ENCODE data around the gene BTBD6. TPM values are rescaled to one million over a fixed set of nuclear protein-coding genes. Genes with fewer than 3 reads are reported as not detected.

BTBD6 gene
- total RNA-seq, 2 experiments from 2014 or later = 49.6 to 51.3 TPM

GRCh38 chr14:105228562-105228961 lies 19.8 kb upstream of the BTBD6 start:
- Mint-ChIP-seq H3K9me3 (no peaks in the 10 kb centered on the region), H3K27me3 (no peaks in the 10 kb centered on the region), H3K4me1 (no peaks in the 10 kb centered on the region), H3K4me3 (no peak overlapping the region), H3K27ac (no peak overlapping the region), H3K36me3 (peaks cover 8% of the 10 kb centered on the region)
- no peak for DNase-seq
- POLR2A ChIA-PET = no interaction called here
- ATAC-seq (ENCODE audit: low read depth) = no peak

- ATAC-seq (ENCODE audit: low read depth) (no peak), DNase-seq (no peak)
- POLR2A ChIA-PET = no interaction called here
- Mint-ChIP-seq H3K4me1 (no peaks in the 10 kb centered on the region), H3K27me3 (no peaks in the 10 kb centered on the region), H3K27ac (no peak overlapping the region), H3K36me3 (peaks cover 8% of the 10 kb centered on the region), H3K4me3 (no peak overlapping the region), H3K9me3 (no peaks in the 10 kb centered on the region)
These were observed 19.2 kb upstream of the BTBD6 start for GRCh38 chr14:105229099-105229655.

GRCh38 chr14:105240811-105241576 lies 7.3 kb upstream of the BTBD6 start:
- peaks cover 9% of the 10 kb centered on the region for H3K36me3 Mint-ChIP-seq
- no peak overlapping the region for H3K4me3 Mint-ChIP-seq
- no peak for ATAC-seq (ENCODE audit: low read depth)

GRCh38 chr14:105241641-105242040 lies 6.7 kb upstream of the BTBD6 start:
- H3K36me3 Mint-ChIP-seq = peaks cover 9% of the 10 kb centered on the region
- ATAC-seq (ENCODE audit: low read depth) (no peak), DNase-seq (no peak)
- POLR2A ChIA-PET = no interaction called here
- H3K4me1 Mint-ChIP-seq = peaks cover 6% of the 10 kb centered on the region
- H3K27ac Mint-ChIP-seq = no peak overlapping the region
- no peaks in the 10 kb centered on the region for H3K27me3 Mint-ChIP-seq
- H3K9me3 Mint-ChIP-seq = no peaks in the 10 kb centered on the region
- no peak overlapping the region for H3K4me3 Mint-ChIP-seq

More at GRCh38 chr14:105240811-105241576, 7.3 kb upstream of the BTBD6 start:
- Mint-ChIP-seq H3K27me3 (no peaks in the 10 kb centered on the region), H3K4me1 (peaks cover 6% of the 10 kb centered on the region), H3K9me3 (no peaks in the 10 kb centered on the region), H3K27ac (no peak overlapping the region)
- no peak for DNase-seq
- POLR2A ChIA-PET = no interaction called here

- H3K27ac Mint-ChIP-seq = no peak overlapping the region
- peaks cover 9% of the 10 kb centered on the region for H3K36me3 Mint-ChIP-seq
- H3K9me3 Mint-ChIP-seq = no peaks in the 10 kb centered on the region
- POLR2A ChIA-PET = no interaction called here
- DNase-seq (no peak), ATAC-seq (ENCODE audit: low read depth) (no peak)
- no peak overlapping the region for H3K4me3 Mint-ChIP-seq
- no peaks in the 10 kb centered on the region for H3K27me3 Mint-ChIP-seq
- H3K4me1 Mint-ChIP-seq = peaks cover 14% of the 10 kb centered on the region
These were observed 4.0 kb upstream of the BTBD6 start for GRCh38 chr14:105244334-105244733.

GRCh38 chr14:105247026-105247425 lies 1.3 kb upstream of the BTBD6 start:
- POLR2A ChIA-PET = interaction anchor here (3.2 kb wide), 1 partner anchor 53 kb away, joined by 16 read pairs; the partner anchor contains the start of gene BRF1
- H3K4me1 Mint-ChIP-seq = peaks cover 32% of the 10 kb centered on the region
- H3K27ac Mint-ChIP-seq = no peak overlapping the region

GRCh38 chr14:105247715-105248367 lies 492 bp upstream of the BTBD6 start:
- H3K4me3 Mint-ChIP-seq = peak overlapping the region; percentile 82
- H3K27me3 Mint-ChIP-seq = no peaks in the 10 kb centered on the region
- peaks cover 32% of the 10 kb centered on the region for H3K4me1 Mint-ChIP-seq
- no peaks in the 10 kb centered on the region for H3K9me3 Mint-ChIP-seq
- POLR2A ChIA-PET = interaction anchor here (0.8 to 3.2 kb wide), 12 partner anchors 11 to 244 kb away, joined by 3 to 16 read pairs (median 3); partner anchors contain the start of genes BRF1 and PACS2
- H3K27ac Mint-ChIP-seq = peak overlapping the region; percentile 78
- ATAC-seq (ENCODE audit: low read depth) = no peak
- peak; percentile 42 for DNase-seq
- H3K36me3 Mint-ChIP-seq = peaks cover 18% of the 10 kb centered on the region

More at GRCh38 chr14:105247026-105247425, 1.3 kb upstream of the BTBD6 start:
- Mint-ChIP-seq H3K9me3 (no peaks in the 10 kb centered on the region), H3K4me3 (no peak overlapping the region), H3K27me3 (no peaks in the 10 kb centered on the region), H3K36me3 (peaks cover 18% of the 10 kb centered on the region)
- DNase-seq = no peak
- no peak for ATAC-seq (ENCODE audit: low read depth)

GRCh38 chr14:105249182-105250007 lies 1.1 kb downstream of the BTBD6 start:
- no peak for ATAC-seq (ENCODE audit: low read depth)
- H3K27me3 Mint-ChIP-seq = no peaks in the 10 kb centered on the region
- no peak for DNase-seq
- peaks cover 30% of the 10 kb centered on the region for H3K4me1 Mint-ChIP-seq
- POLR2A ChIA-PET = interaction anchor here (1.1 to 3.2 kb wide), 4 partner anchors 51 to 188 kb away, joined by 3 to 16 read pairs (median 3); partner anchors contain the start of genes BRF1 and PACS2
- peaks cover 19% of the 10 kb centered on the region for H3K36me3 Mint-ChIP-seq
- H3K9me3 Mint-ChIP-seq = no peaks in the 10 kb centered on the region
- H3K27ac Mint-ChIP-seq = peak overlapping the region; percentile 82
- peak overlapping the region; percentile 77 for H3K4me3 Mint-ChIP-seq

- ATAC-seq (ENCODE audit: low read depth) = no peak
- no peaks in the 10 kb centered on the region for H3K27me3 Mint-ChIP-seq
- H3K36me3 Mint-ChIP-seq = peaks cover 17% of the 10 kb centered on the region
- POLR2A ChIA-PET = interaction anchor here (3.2 kb wide), 1 partner anchor 50 kb away, joined by 16 read pairs; the partner anchor contains the start of gene BRF1
- H3K4me1 Mint-ChIP-seq = peaks cover 29% of the 10 kb centered on the region
- no peak overlapping the region for H3K4me3 Mint-ChIP-seq
- no peak for DNase-seq
- peak overlapping the region; percentile 9 for H3K27ac Mint-ChIP-seq
- H3K9me3 Mint-ChIP-seq = no peaks in the 10 kb centered on the region
These were observed 1.7 kb downstream of the BTBD6 start for GRCh38 chr14:105250008-105250366.

GRCh38 chr14:105250986-105251385 lies 2.7 kb downstream of the BTBD6 start:
- Mint-ChIP-seq H3K36me3 (peaks cover 14% of the 10 kb centered on the region), H3K27me3 (no peaks in the 10 kb centered on the region), H3K4me3 (no peak overlapping the region), H3K27ac (no peak overlapping the region), H3K4me1 (peaks cover 26% of the 10 kb centered on the region), H3K9me3 (no peaks in the 10 kb centered on the region)
- DNase-seq (no peak), ATAC-seq (ENCODE audit: low read depth) (no peak)
- POLR2A ChIA-PET = no interaction called here

- POLR2A ChIA-PET = no interaction called here
- H3K27me3 Mint-ChIP-seq = no peaks in the 10 kb centered on the region
- H3K9me3 Mint-ChIP-seq = no peaks in the 10 kb centered on the region
- DNase-seq = no peak
- ATAC-seq (ENCODE audit: low read depth) = no peak
- H3K27ac Mint-ChIP-seq = no peak overlapping the region
- peaks cover 14% of the 10 kb centered on the region for H3K36me3 Mint-ChIP-seq
- H3K4me3 Mint-ChIP-seq = no peak overlapping the region
- H3K4me1 Mint-ChIP-seq = peaks cover 25% of the 10 kb centered on the region
These were observed 3.6 kb downstream of the BTBD6 start for GRCh38 chr14:105251920-105252319.

GRCh38 chr14:105252552-105253328 lies 4.4 kb downstream of the BTBD6 start:
- peaks cover 21% of the 10 kb centered on the region for H3K4me1 Mint-ChIP-seq
- DNase-seq (no peak), ATAC-seq (ENCODE audit: low read depth) (no peak)
- POLR2A ChIA-PET = no interaction called here
- no peak overlapping the region for H3K4me3 Mint-ChIP-seq
- H3K36me3 Mint-ChIP-seq = peaks cover 14% of the 10 kb centered on the region
- H3K27me3 Mint-ChIP-seq = no peaks in the 10 kb centered on the region
- H3K9me3 Mint-ChIP-seq = no peaks in the 10 kb centered on the region
- H3K27ac Mint-ChIP-seq = no peak overlapping the region

Data from activated naive CD8-positive, alpha-beta T cell treated with anti-CD3 and anti-CD28 coated beads, Interleukin-2, amount 10 ng/mL, durations not matched to agents 7 days and 5 days (primary cell).